ENCODE results near the gene SIPA1. TPM values are rescaled to one million over a fixed set of nuclear protein-coding genes. Genes with fewer than 3 reads are reported as not detected.

SIPA1 gene
- total RNA-seq, 2 experiments from 2014 or later, result 141 to 143 TPM

- CTCF ChIA-PET, result interaction anchor here (0.9 to 1.9 kb wide), 5 partner anchors 9 to 43 kb away, joined by 3 to 7 read pairs (median 4); no protein-coding TSS in a partner anchor
- POLR2A ChIA-PET, result interaction anchor here (1.5 kb wide), 1 partner anchor 30 kb away, joined by 3 read pairs; no protein-coding TSS in a partner anchor
Observed at GRCh38 chr11:65616575-65617001, 21.3 kb upstream of the SIPA1 start.

- ChIA-PET POLR2A (no interaction called here), CTCF (interaction anchor here (0.6 to 1.9 kb wide), 6 partner anchors 9 to 267 kb away, joined by 3 to 7 read pairs (median 4); no protein-coding TSS in a partner anchor)
Observed at GRCh38 chr11:65617136-65617850, 20.6 kb upstream of the SIPA1 start.

GRCh38 chr11:65617990-65618751, 19.7 kb upstream of the SIPA1 start:
- POLR2A ChIA-PET, result interaction anchor here (0.5 kb wide), 1 partner anchor 310 kb away, joined by 3 read pairs; no protein-coding TSS in a partner anchor
- CTCF ChIA-PET, result interaction anchor here (0.6 to 1.7 kb wide), 3 partner anchors 8 to 266 kb away, joined by 3 to 7 read pairs (median 4); no protein-coding TSS in a partner anchor

- CTCF ChIA-PET, result interaction anchor here (1.4 kb wide), 1 partner anchor 24 kb away, joined by 4 read pairs; no protein-coding TSS in a partner anchor
Observed at GRCh38 chr11:65618763-65619162, 19.1 kb upstream of the SIPA1 start.

GRCh38 chr11:65619281-65619928, 18.5 kb upstream of the SIPA1 start:
- CTCF ChIA-PET, result interaction anchor here (1.4 kb wide), 1 partner anchor 24 kb away, joined by 4 read pairs; no protein-coding TSS in a partner anchor

More at GRCh38 chr11:65618763-65619162, 19.1 kb upstream of the SIPA1 start:
- POLR2A ChIA-PET, result interaction anchor here (0.5 kb wide), 1 partner anchor 310 kb away, joined by 3 read pairs; no protein-coding TSS in a partner anchor

GRCh38 chr11:65620666-65621065, 17.2 kb upstream of the SIPA1 start:
- CTCF ChIA-PET, result no interaction called here
- POLR2A ChIA-PET, result no interaction called here

More at GRCh38 chr11:65619281-65619928, 18.5 kb upstream of the SIPA1 start:
- POLR2A ChIA-PET, result no interaction called here

GRCh38 chr11:65621460-65621859, 16.4 kb upstream of the SIPA1 start:
- ChIA-PET POLR2A (interaction anchor here (1.1 kb wide), 1 partner anchor 9 kb away, joined by 3 read pairs; no protein-coding TSS in a partner anchor), CTCF (interaction anchor here (0.6 kb wide), 1 partner anchor 46 kb away, joined by 3 read pairs; no protein-coding TSS in a partner anchor)

- CTCF ChIA-PET, result interaction anchor here (0.6 to 1.6 kb wide), 2 partner anchors 11 to 46 kb away, joined by 3 to 4 read pairs; no protein-coding TSS in a partner anchor
- POLR2A ChIA-PET, result interaction anchor here (1.1 kb wide), 1 partner anchor 9 kb away, joined by 3 read pairs; no protein-coding TSS in a partner anchor
Observed at GRCh38 chr11:65622011-65622410, 15.9 kb upstream of the SIPA1 start.

- ChIA-PET POLR2A (interaction anchor here (1.0 kb wide), 1 partner anchor 15 kb away, joined by 4 read pairs; the partner anchor contains the start of gene SIPA1), CTCF (interaction anchor here (0.6 to 1.6 kb wide), 3 partner anchors 10 to 331 kb away, joined by 3 to 4 read pairs (median 3); partner anchors contain the start of gene SIPA1)
Observed at GRCh38 chr11:65623177-65623576, 14.7 kb upstream of the SIPA1 start.

- ChIA-PET CTCF (interaction anchor here (1.0 kb wide), 1 partner anchor 14 kb away, joined by 3 read pairs; the partner anchor contains the start of gene SIPA1), POLR2A (interaction anchor here (0.7 kb wide), 1 partner anchor 28 kb away, joined by 3 read pairs; no protein-coding TSS in a partner anchor)
Observed at GRCh38 chr11:65623852-65624616, 13.9 kb upstream of the SIPA1 start.

GRCh38 chr11:65624931-65625627, 12.8 kb upstream of the SIPA1 start:
- POLR2A ChIA-PET, result no interaction called here
- CTCF ChIA-PET, result interaction anchor here (0.8 to 2.3 kb wide), 9 partner anchors 8 to 155 kb away, joined by 3 to 9 read pairs (median 5); partner anchors contain the start of genes AP5B1, EHBP1L1 and RNASEH2C

- ChIA-PET POLR2A (interaction anchor here (0.7 kb wide), 1 partner anchor 13 kb away, joined by 3 read pairs; the partner anchor contains the start of gene SIPA1), CTCF (interaction anchor here (0.6 to 2.3 kb wide), 13 partner anchors 9 to 757 kb away, joined by 3 to 9 read pairs (median 4); partner anchors contain the start of genes AP5B1, EHBP1L1, KAT5 and MUS81)
Observed at GRCh38 chr11:65625628-65626342, 12.1 kb upstream of the SIPA1 start.

GRCh38 chr11:65627202-65627601, 10.7 kb upstream of the SIPA1 start:
- POLR2A ChIA-PET, result interaction anchor here (0.5 kb wide), 1 partner anchor 341 kb away, joined by 3 read pairs; no protein-coding TSS in a partner anchor
- CTCF ChIA-PET, result interaction anchor here (0.5 to 1.8 kb wide), 7 partner anchors 10 to 504 kb away, joined by 3 to 9 read pairs (median 3); partner anchors contain the start of genes KAT5 and SIPA1

GRCh38 chr11:65629579-65629978, 8.3 kb upstream of the SIPA1 start:
- ChIA-PET POLR2A (no interaction called here), CTCF (interaction anchor here (0.9 kb wide), 1 partner anchor 8 kb away, joined by 3 read pairs; the partner anchor contains the start of gene SIPA1)

GRCh38 chr11:65630215-65630614, 7.7 kb upstream of the SIPA1 start:
- ChIA-PET POLR2A (interaction anchor here (0.8 kb wide), 1 partner anchor 9 kb away, joined by 3 read pairs; no protein-coding TSS in a partner anchor), CTCF (no interaction called here)
